Mesendoderm (in vitro differentiated cells): Measurements from ENCODE around the gene PHKA1.
A peak's percentile ranks its signal among the peaks of the same experiment; 100 is the strongest.

ENCODE experiments used
- DNase-seq: peaks from one replicate; pipeline ENCODE4 v3.0.0; 2013
- H2AK5ac ChIP-seq: 2 replicates; pipeline ENCODE4 v1.6.1; 2013; ENCODE audit warnings: low read length, inconsistent platforms
- H2BK120ac ChIP-seq: 2 replicates; pipeline ENCODE4 v1.6.1; 2013; ENCODE audit warnings: low read depth, mild to moderate bottlenecking, low read length, moderate library complexity, mixed read lengths
- H2BK15ac ChIP-seq: replicated peaks from 2 replicates; pipeline ENCODE4 v1.6.1; 2013; ENCODE audit warnings: low read depth, mild to moderate bottlenecking, moderate library complexity
- H2BK5ac ChIP-seq: 2 replicates; pipeline ENCODE4 v1.6.1; 2013; ENCODE audit warnings: low read length, inconsistent platforms
- H3K18ac ChIP-seq: 2 replicates; pipeline ENCODE4 v1.6.1; 2013; ENCODE audit warnings: mild to moderate bottlenecking, low read length, mixed read lengths
- H3K23ac ChIP-seq: one replicate; pipeline ENCODE4 v1.6.1; 2013; ENCODE audit warnings: low read length
- H3K27ac ChIP-seq: 2 replicates; pipeline ENCODE4 v1.5.1; 2013; ENCODE audit warnings: low read depth, mild to moderate bottlenecking, inconsistent platforms, low read length, moderate library complexity
- H3K27me3 ChIP-seq: 2 replicates; pipeline ENCODE4 v1.6.1; 2013; ENCODE audit warnings: low read length, control low read depth, mild to moderate bottlenecking, inconsistent platforms; ENCODE audit not compliant: insufficient read depth, poor library complexity
- H3K36me3 ChIP-seq: 2 replicates; pipeline ENCODE4 v1.6.1; 2013; ENCODE audit warnings: low read length, inconsistent platforms; ENCODE audit not compliant: control insufficient read depth, insufficient read depth
- H3K4ac ChIP-seq: one replicate; pipeline ENCODE4 v1.6.1; 2013; ENCODE audit warnings: low read depth, mild to moderate bottlenecking, low read length, moderate library complexity
- H3K4me1 ChIP-seq: 2 replicates; pipeline ENCODE4 v1.6.1; 2013; ENCODE audit warnings: low read depth, low read length, inconsistent platforms; ENCODE audit not compliant: control insufficient read depth
- H3K4me2 ChIP-seq: 2 replicates; pipeline ENCODE4 v1.6.1; 2013; ENCODE audit warnings: low read length
- H3K4me3 ChIP-seq: 2 replicates; pipeline ENCODE4 v1.5.1; 2013; ENCODE audit warnings: mild to moderate bottlenecking, low read length
- H3K56ac ChIP-seq: one replicate; pipeline ENCODE4 v1.6.1; 2013; ENCODE audit warnings: low read length
- H3K79me1 ChIP-seq: 2 replicates; pipeline ENCODE4 v1.6.1; 2013; ENCODE audit warnings: low read length, inconsistent platforms
- H3K79me2 ChIP-seq: 2 replicates; pipeline ENCODE4 v1.6.1; 2013; ENCODE audit warnings: mild to moderate bottlenecking, low read length; ENCODE audit not compliant: control insufficient read depth, insufficient read depth
- H3K9ac ChIP-seq: 2 replicates; pipeline ENCODE4 v1.6.1; 2013; ENCODE audit warnings: low read length, inconsistent platforms
- H4K5ac ChIP-seq: one replicate; pipeline ENCODE4 v1.6.1; 2013; ENCODE audit warnings: low read length
- H4K8ac ChIP-seq: one replicate; pipeline ENCODE4 v1.6.1; 2013; ENCODE audit warnings: low read depth, mild to moderate bottlenecking, control low read depth, low read length, moderate library complexity
- WGBS: extraction: QIAGEN DNeasy Blood & Tissue Kit; methylation state at CpG from one replicate; pipeline ENCODE4 v1.1.7; 2013; ENCODE audit warnings: low lambda C conversion rate, missing lambda C conversion rate; ENCODE audit not compliant: insufficient coverage; ENCODE audit errors: extremely low coverage; 5-methylcytosine and 5-hydroxymethylcytosine counted together

The PHKA1 gene

GRCh38 chrX:72576141-72576894 is 137.8 kb downstream of the PHKA1 start:
- no CpG with 5 or more reads among the region's 7 CpGs for WGBS

GRCh38 chrX:72573158-72573511 is 141.0 kb downstream of the PHKA1 start:
- Histone ChIP-seq H3K56ac (no peak overlapping the region), H2BK5ac (no peak overlapping the region), H3K79me2 (no peaks in the 10 kb centered on the region), H3K4me3 (no peak overlapping the region), H3K4me1 (no peaks in the 10 kb centered on the region), H3K79me1 (no peaks in the 10 kb centered on the region), H3K23ac (no peak overlapping the region), H2BK120ac (no peak overlapping the region), H3K18ac (no peak overlapping the region), H2BK15ac (no peak overlapping the region), H2AK5ac (no peak overlapping the region), H4K5ac (no peak overlapping the region), H3K27ac (no peak overlapping the region), H3K36me3 (no peaks in the 10 kb centered on the region), H3K4ac (no peak overlapping the region), H3K4me2 (no peak overlapping the region), H4K8ac (no peak overlapping the region), H3K9ac (no peak overlapping the region), H3K27me3 (no peaks in the 10 kb centered on the region)
- no peak for DNase-seq
- no CpG with 5 or more reads among the region's 7 CpGs for WGBS

More at GRCh38 chrX:72576141-72576894, 137.8 kb downstream of the PHKA1 start:
- Histone ChIP-seq H3K4ac (no peak overlapping the region), H4K8ac (no peak overlapping the region), H3K4me2 (no peak overlapping the region), H2AK5ac (no peak overlapping the region), H2BK15ac (no peak overlapping the region), H3K56ac (no peak overlapping the region), H2BK120ac (no peak overlapping the region), H3K36me3 (no peaks in the 10 kb centered on the region), H3K18ac (no peak overlapping the region), H3K23ac (no peak overlapping the region), H3K4me3 (no peak overlapping the region), H3K27ac (no peak overlapping the region), H3K27me3 (no peaks in the 10 kb centered on the region), H3K9ac (no peak overlapping the region), H3K4me1 (no peaks in the 10 kb centered on the region), H4K5ac (no peak overlapping the region), H3K79me1 (no peaks in the 10 kb centered on the region), H3K79me2 (no peaks in the 10 kb centered on the region), H2BK5ac (no peak overlapping the region)
- no peak for DNase-seq

- Histone ChIP-seq H3K18ac (peak within 1 kb of the TSS; percentile 25), H3K27me3 (no peaks in the 10 kb centered on the region), H3K79me2 (no peaks in the 10 kb centered on the region), H3K4ac (peak within 1 kb of the TSS; percentile 36), H2AK5ac (no peak within 1 kb of the TSS), H4K8ac (peak within 1 kb of the TSS; percentile 56), H4K5ac (no peak within 1 kb of the TSS), H2BK5ac (no peak within 1 kb of the TSS), H3K79me1 (no peaks in the 10 kb centered on the region), H3K27ac (no peak within 1 kb of the TSS), H3K4me3 (peak within 1 kb of the TSS; percentile 85), H3K4me2 (peak within 1 kb of the TSS; percentile 46), H2BK15ac (no peak within 1 kb of the TSS), H3K36me3 (no peaks in the 10 kb centered on the region), H3K56ac (peak within 1 kb of the TSS; percentile 93), H3K9ac (peak within 1 kb of the TSS; percentile 85), H3K23ac (no peak within 1 kb of the TSS), H3K4me1 (no peaks in the 10 kb centered on the region), H2BK120ac (peak within 1 kb of the TSS; percentile 82)
- peak; percentile 88 for DNase-seq
- no CpG with 5 or more reads among the region's 36 CpGs for WGBS
Measured at GRCh38 chrX:72572248-72573157, 141.6 kb downstream of the PHKA1 start, which contains the start of gene HDAC8. TSS of gene HDAC8 (minus strand) at chrX:72572843. CDS start at chrX:72572761, 82 bp downstream.

GRCh38 chrX:72569786-72570185 is 144.3 kb downstream of the PHKA1 start:
- H3K56ac ChIP-seq: no peak overlapping the region
- H3K27me3 ChIP-seq: no peaks in the 10 kb centered on the region
- no peak overlapping the region for H4K8ac ChIP-seq
- H3K79me1 ChIP-seq: no peaks in the 10 kb centered on the region
- no CpG with 5 or more reads among the region's 2 CpGs for WGBS
- H2AK5ac ChIP-seq: no peak overlapping the region
- no peak overlapping the region for H3K18ac ChIP-seq
- H2BK15ac ChIP-seq: no peak overlapping the region
- H3K79me2 ChIP-seq: no peaks in the 10 kb centered on the region
- no peaks in the 10 kb centered on the region for H3K36me3 ChIP-seq
- H3K4ac ChIP-seq: no peak overlapping the region
- no peaks in the 10 kb centered on the region for H3K4me1 ChIP-seq
- no peak overlapping the region for H3K27ac ChIP-seq
- H3K4me3 ChIP-seq: no peak overlapping the region
- H4K5ac ChIP-seq: no peak overlapping the region
- H3K9ac ChIP-seq: no peak overlapping the region
- no peak overlapping the region for H2BK5ac ChIP-seq
- no peak for DNase-seq
- H2BK120ac ChIP-seq: no peak overlapping the region
- H3K4me2 ChIP-seq: no peak overlapping the region
- no peak overlapping the region for H3K23ac ChIP-seq

- no peak for DNase-seq
- H4K8ac ChIP-seq: no peak overlapping the region
Measured at GRCh38 chrX:72568406-72569092, 145.6 kb downstream of the PHKA1 start.

More at GRCh38 chrX:72568406-72569092, 145.6 kb downstream of the PHKA1 start:
- Histone ChIP-seq H3K27me3 (no peaks in the 10 kb centered on the region), H3K79me2 (no peaks in the 10 kb centered on the region), H3K4me1 (no peaks in the 10 kb centered on the region), H3K36me3 (no peaks in the 10 kb centered on the region), H3K27ac (no peak overlapping the region), H2BK15ac (no peak overlapping the region), H3K4me2 (no peak overlapping the region), H3K4me3 (no peak overlapping the region), H3K4ac (no peak overlapping the region), H4K5ac (no peak overlapping the region), H2AK5ac (no peak overlapping the region), H2BK120ac (no peak overlapping the region), H3K56ac (no peak overlapping the region), H3K18ac (no peak overlapping the region), H2BK5ac (no peak overlapping the region), H3K9ac (no peak overlapping the region), H3K79me1 (no peaks in the 10 kb centered on the region), H3K23ac (no peak overlapping the region)
- no CpG with 5 or more reads among the region's 6 CpGs for WGBS
